Measurements from ENCODE around the gene C3orf62. TPM values are rescaled to one million over a fixed set of nuclear protein-coding genes. Genes with fewer than 3 reads are reported as not detected.

Gene C3orf62
- 7.8 and 10.4 TPM in 2 replicates for total RNA-seq
- total RNA-seq (2013), result 3.1 TPM
- 6.8 and 8.7 TPM in 2 replicates for polyA plus RNA-seq
- polyA minus RNA-seq, result 6.9 and 7.9 TPM in 2 replicates

- ATAC-seq (ENCODE audit: low read depth) (peak; percentile 94), DNase-seq (peak; percentile 67)
- H3K36me3 ChIP-seq (replicated peaks in 1 of 2; ENCODE audit: control extremely low read depth in 1 of 2, control insufficient read depth in 1 of 2, extremely low read depth in 1 of 2, insufficient read depth in 2 of 2, low read length in 1 of 2), result peaks cover 8 to 16% of the 10 kb centered on the region in 2 experiments
- peak within 1 kb of the TSS; percentile 66 for H3K9ac ChIP-seq (ENCODE audit: low read length)
- H3K4me2 ChIP-seq (replicated peaks; ENCODE audit: low read depth, low read length, poor library complexity, severe bottlenecking), result peak within 1 kb of the TSS; percentile 85
- peak within 1 kb of the TSS; percentile 92 for H3K4me3 Mint-ChIP-seq
- ChIA-PET CTCF (no interaction called here), POLR2A (no interaction called here)
- peak within 1 kb of the TSS; percentile 24 to 63 (median 58) for H3K4me3 ChIP-seq (ENCODE audit: control extremely low read depth in 1 of 5, extremely low read depth in 1 of 5, insufficient read depth in 1 of 5, low read depth in 2 of 5, low read length in 4 of 5)
- no peaks in the 10 kb centered on the region for H3K9me3 Mint-ChIP-seq (ENCODE audit: insufficient read depth)
- no peaks in the 10 kb centered on the region for H3K27me3 ChIP-seq (replicated peaks in 1 of 4; ENCODE audit: control extremely low read depth in 1 of 4, control insufficient read depth in 3 of 4, insufficient read depth in 4 of 4, low read length in 3 of 4)
- TF ChIP-seq, protein P1, sequence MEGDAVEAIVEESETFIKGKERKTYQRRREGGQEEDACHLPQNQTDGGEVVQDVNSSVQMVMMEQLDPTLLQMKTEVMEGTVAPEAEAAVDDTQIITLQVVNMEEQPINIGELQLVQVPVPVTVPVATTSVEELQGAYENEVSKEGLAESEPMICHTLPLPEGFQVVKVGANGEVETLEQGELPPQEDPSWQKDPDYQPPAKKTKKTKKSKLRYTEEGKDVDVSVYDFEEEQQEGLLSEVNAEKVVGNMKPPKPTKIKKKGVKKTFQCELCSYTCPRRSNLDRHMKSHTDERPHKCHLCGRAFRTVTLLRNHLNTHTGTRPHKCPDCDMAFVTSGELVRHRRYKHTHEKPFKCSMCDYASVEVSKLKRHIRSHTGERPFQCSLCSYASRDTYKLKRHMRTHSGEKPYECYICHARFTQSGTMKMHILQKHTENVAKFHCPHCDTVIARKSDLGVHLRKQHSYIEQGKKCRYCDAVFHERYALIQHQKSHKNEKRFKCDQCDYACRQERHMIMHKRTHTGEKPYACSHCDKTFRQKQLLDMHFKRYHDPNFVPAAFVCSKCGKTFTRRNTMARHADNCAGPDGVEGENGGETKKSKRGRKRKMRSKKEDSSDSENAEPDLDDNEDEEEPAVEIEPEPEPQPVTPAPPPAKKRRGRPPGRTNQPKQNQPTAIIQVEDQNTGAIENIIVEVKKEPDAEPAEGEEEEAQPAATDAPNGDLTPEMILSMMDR (IDR thresholded peaks at IDR 0.05), result no peak
- TF ChIP-seq EZH2 (IDR thresholded peaks at IDR 0.05; ENCODE audit: borderline replicate concordance, insufficient read depth, low read depth, low read length, poor library complexity, severe bottlenecking), result no peak
- H2AFZ ChIP-seq (ENCODE audit: insufficient read depth, low read depth, low read length, poor library complexity, severe bottlenecking), result peak within 1 kb of the TSS; percentile 76
- H3K9me3 ChIP-seq (ENCODE audit: control extremely low read depth in 1 of 3, control insufficient read depth in 2 of 3, insufficient read depth in 1 of 3, low read length in 2 of 3), result no peaks in the 10 kb centered on the region
- intact Hi-C loops (cut with micrococcal nuclease), result loop anchor here (5.0 kb wide), 1 partner anchor 99 kb away; no protein-coding TSS in a partner anchor
- H3K4me1 ChIP-seq (ENCODE audit: control insufficient read depth in 2 of 2, insufficient read depth in 2 of 2, low read length in 2 of 2), result peaks cover 10 to 15% of the 10 kb centered on the region in 2 donors
- peaks cover 21% of the 10 kb centered on the region for H3K4me1 Mint-ChIP-seq
- no peaks in the 10 kb centered on the region for H3K27me3 Mint-ChIP-seq
- no peaks in the 10 kb centered on the region for H4K20me1 ChIP-seq (ENCODE audit: control insufficient read depth, insufficient read depth, low read length, poor library complexity, severe bottlenecking)
- peak within 1 kb of the TSS; percentile 80 to 89 for H3K27ac ChIP-seq (ENCODE audit: low read length in 2 of 2)
- WGBS (ENCODE audit: insufficient coverage), result 7% methylated on average over 43 of the region's 51 CpGs
- H3K27ac Mint-ChIP-seq, result peak within 1 kb of the TSS; percentile 95
- H3K79me2 ChIP-seq (ENCODE audit: control insufficient read depth, insufficient read depth, low read length), result no peaks in the 10 kb centered on the region
These were observed at the start of gene C3orf62 for GRCh38 chr3:49276475-49277382. C3orf62 (minus strand) TSS chr3:49277232; CDS start chr3:49276872, 360 bp downstream.

- H3K4me1 Mint-ChIP-seq, result no peaks in the 10 kb centered on the region
- TF ChIP-seq EZH2 (IDR thresholded peaks at IDR 0.05; ENCODE audit: borderline replicate concordance, insufficient read depth, low read depth, low read length, poor library complexity, severe bottlenecking), result no peak
- TF ChIP-seq, protein P1 (IDR thresholded peaks at IDR 0.05), result no peak
- H4K20me1 ChIP-seq (ENCODE audit: control insufficient read depth, insufficient read depth, low read length, poor library complexity, severe bottlenecking), result peaks cover 41% of the 10 kb centered on the region
- no peaks in the 10 kb centered on the region for H3K9me3 ChIP-seq (ENCODE audit: control extremely low read depth in 1 of 3, control insufficient read depth in 2 of 3, insufficient read depth in 1 of 3, low read length in 2 of 3)
- DNase-seq, result no peak
- no peak overlapping the region for H3K4me3 Mint-ChIP-seq
- intact Hi-C loops (cut with micrococcal nuclease), result no loop called here
- ATAC-seq (ENCODE audit: low read depth), result no peak
- H3K4me3 ChIP-seq (ENCODE audit: control extremely low read depth in 1 of 5, extremely low read depth in 1 of 5, insufficient read depth in 1 of 5, low read depth in 2 of 5, low read length in 4 of 5), result no peak overlapping the region
- no peaks in the 10 kb centered on the region for H3K4me1 ChIP-seq (ENCODE audit: control insufficient read depth in 2 of 2, insufficient read depth in 2 of 2, low read length in 2 of 2)
- no peaks in the 10 kb centered on the region for H3K27me3 ChIP-seq (replicated peaks in 1 of 4; ENCODE audit: control extremely low read depth in 1 of 4, control insufficient read depth in 3 of 4, insufficient read depth in 4 of 4, low read length in 3 of 4)
- H3K27ac Mint-ChIP-seq, result no peak overlapping the region
- H3K9ac ChIP-seq (ENCODE audit: low read length), result no peak overlapping the region
- peaks cover 76% of the 10 kb centered on the region for H3K79me2 ChIP-seq (ENCODE audit: control insufficient read depth, insufficient read depth, low read length)
- no peaks in the 10 kb centered on the region for H3K27me3 Mint-ChIP-seq
- H3K4me2 ChIP-seq (replicated peaks; ENCODE audit: low read depth, low read length, poor library complexity, severe bottlenecking), result no peak overlapping the region
- H3K36me3 ChIP-seq (replicated peaks in 1 of 2; ENCODE audit: control extremely low read depth in 1 of 2, control insufficient read depth in 1 of 2, extremely low read depth in 1 of 2, insufficient read depth in 2 of 2, low read length in 1 of 2), result peaks cover 26 to 91% of the 10 kb centered on the region in 2 experiments
- ChIA-PET CTCF (interaction anchor here (2.6 kb wide), 1 partner anchor 124 kb away, joined by 14 read pairs; no protein-coding TSS in a partner anchor), POLR2A (no interaction called here)
- WGBS (ENCODE audit: insufficient coverage), result 99% methylated on average over 7 of the region's 7 CpGs
- no peak overlapping the region for H3K27ac ChIP-seq (ENCODE audit: low read length in 2 of 2)
- no peaks in the 10 kb centered on the region for H3K9me3 Mint-ChIP-seq (ENCODE audit: insufficient read depth)
- no peak overlapping the region for H2AFZ ChIP-seq (ENCODE audit: insufficient read depth, low read depth, low read length, poor library complexity, severe bottlenecking)
These were observed 47.7 kb upstream of the C3orf62 start for GRCh38 chr3:49324768-49325167.
